ENCODE measurements around the gene C1QTNF9B. TPM values are rescaled to one million over a fixed set of nuclear protein-coding genes. Genes with fewer than 3 reads are reported as not detected.
"Not testable (repeated sequence)": the region's sequence is repeated elsewhere in the genome, so short reads cannot be mapped to it uniquely, and the experiment has no call there.

The C1QTNF9B gene
- total RNA-seq, 1 donor from 2014 or later: not detected

DNA sequence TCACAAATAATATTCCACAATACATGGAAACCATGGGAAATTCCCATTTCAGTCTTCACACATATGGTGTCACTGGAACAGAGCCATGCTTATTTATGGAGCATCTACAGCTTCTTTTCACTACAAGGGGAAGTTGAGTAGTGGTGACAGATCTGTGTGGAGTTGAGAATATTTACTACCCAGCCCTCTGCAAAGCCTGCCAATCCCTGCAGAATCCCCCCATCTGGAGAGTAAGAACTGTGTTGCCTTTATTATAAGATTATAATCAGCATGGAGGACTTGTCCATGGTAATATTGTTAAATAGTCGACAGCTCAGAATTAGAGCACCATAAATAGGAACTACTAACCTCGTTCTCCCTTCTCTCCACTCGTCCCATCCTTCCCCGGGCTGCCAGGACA lies 3.5 kb downstream of the C1QTNF9B start:
- not testable (repeated sequence) for DNase-seq

DNA sequence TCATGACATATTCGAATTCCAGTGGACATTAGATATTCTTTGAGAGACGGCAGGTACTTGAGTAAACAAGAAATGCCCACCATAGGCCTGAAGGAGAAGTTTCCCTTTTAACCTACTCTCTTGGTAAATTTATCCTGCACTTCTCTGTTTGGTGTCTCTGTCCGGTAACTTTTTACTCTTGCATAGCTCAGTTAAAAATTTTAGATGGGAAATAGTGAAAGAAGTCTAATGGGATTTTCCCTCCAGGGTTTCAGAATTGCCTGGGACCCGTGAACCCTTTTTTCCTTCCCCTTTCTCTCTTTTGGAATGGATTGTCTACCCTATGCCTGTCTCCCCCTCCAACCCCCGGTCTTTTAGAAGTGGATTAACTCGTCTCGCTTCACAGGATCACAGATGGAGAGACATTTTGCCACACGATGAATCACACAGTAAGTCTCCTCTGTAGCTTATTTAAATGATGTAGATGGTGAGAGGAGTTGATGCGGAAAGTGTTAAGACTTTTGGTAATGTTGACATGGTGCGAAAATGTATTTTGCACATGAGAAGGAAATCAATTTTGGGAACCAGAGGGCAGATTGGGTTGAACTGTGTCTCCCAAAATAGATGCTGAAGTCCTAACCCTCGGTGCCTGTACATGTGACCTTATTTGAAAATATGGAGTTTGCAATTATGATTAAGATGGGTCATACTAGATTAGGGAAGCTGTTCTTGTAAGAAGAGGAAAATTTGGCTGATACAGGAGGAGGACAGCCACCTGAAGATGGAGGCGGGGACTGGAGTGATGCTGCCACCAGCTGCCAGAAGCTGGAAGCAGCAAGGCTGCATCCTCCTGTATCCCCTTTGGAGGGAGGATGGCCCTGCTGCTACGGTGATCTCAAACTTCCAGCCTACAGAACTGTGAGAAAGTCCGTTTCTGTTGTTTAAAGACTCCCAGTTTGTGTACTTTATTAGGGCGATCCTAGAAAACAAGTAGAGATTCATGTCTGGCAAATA lies 7.4 kb downstream of the C1QTNF9B start:
- no peak for DNase-seq

DNA sequence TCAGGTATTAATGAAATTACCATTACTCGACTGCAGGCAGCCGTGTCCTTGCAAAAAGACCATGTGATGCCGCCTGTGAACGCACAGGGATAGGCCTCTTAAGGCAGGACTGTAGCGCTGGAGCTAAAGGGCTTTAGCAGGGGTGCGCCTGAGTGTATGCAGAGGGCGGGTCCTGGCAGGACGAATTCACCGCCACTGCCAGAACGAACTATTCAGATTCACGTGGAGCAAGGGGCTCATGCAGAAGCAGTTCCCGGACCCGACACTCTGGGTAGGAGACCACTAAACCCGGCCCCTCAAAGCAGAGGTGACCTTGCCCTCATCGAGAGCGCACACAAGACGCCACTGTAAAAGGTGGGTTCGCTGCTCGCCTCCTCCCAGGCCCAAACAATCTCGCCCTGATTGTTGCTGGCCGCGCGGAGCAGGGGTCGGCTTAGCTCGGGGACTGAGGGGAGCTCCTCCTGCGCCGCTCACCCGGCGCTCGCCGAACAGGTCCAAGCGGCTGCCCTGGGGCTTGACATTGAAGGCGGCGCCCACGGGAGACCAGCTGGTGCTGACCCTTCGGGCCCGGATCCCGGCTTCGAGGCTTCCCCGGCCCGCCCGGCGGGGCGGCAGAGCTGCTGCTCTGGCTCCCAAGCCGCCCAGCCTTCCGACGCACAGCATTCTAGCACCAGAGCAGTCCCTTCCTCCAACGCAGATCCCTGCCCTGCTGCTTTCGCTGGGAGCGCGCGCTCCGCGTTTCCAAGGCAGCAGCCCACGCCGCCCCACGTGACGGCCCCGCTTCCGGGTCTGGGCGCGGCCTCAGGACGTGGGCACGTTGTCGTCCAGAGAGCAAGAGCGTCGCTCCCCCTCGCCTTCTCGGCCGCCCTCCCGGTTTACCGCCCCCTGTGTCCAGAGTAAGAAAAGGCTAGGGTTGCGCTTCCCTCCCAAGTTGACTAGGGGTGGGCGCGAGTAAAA lies 8.4 kb downstream of the C1QTNF9B start, which contains the start of gene MIPEP:
Gene MIPEP (minus strand): TSS at position 743 of the 957 bp plus-strand sequence. CDS start 80 bp downstream, at position 663.
- peak; percentile 98 for DNase-seq

DNA sequence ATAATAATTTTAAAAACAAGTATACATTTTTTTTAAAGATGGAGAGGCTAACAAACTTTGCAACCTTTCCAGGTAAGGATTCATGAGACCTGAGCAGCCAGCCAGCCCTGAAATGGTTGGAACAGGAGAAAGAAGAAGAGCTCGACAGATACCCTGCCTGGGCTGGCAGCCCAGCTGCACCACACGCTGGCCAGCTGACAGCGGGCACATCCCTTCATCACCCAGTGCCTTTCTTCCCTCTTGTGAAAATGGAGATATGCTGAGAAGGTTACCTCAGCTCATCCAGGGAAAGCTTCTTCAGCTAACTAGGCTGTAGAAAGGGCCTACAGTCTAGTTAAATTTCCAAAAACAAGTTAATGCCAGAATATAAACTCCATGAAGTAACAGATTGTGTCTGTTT lies 12.9 kb downstream of the C1QTNF9B start:
- not testable (repeated sequence) for DNase-seq

DNA sequence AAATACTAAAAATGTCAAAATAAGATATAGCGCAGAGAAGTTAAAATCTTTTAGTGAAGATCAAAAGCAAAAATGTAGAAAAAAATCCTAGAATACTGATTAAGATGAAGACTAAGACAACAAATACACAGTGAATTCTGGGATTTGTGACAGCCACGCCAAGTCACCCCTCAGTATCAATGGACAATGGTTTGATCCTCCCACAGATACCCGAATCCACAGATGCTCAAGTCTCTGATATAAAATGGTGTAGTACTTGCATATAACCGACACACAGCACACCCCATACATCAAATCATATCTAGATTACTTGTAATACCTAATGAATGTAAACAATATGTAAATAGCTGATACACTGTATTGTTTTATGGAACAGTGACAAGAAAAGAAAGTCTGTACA lies 14.0 kb downstream of the C1QTNF9B start:
- no peak for DNase-seq

DNA sequence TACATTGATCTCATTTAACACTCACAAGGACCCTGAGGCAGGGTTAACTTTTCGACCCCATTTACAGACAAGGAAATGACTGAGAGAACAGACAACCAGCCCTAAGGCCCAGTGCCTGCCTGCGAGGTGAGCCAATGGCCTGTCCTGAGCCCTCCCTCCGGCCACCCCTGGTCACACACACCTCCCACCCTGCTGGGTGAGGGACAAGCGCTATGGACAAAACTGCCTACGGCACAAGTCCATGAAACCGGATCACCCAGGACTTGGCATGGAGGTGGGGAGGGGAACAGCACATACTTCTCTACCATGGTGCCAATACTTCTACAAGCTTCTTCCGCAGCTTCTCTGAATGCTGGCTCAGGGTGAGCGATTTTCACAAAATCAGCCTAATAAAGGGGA lies 15.9 kb downstream of the C1QTNF9B start:
- not testable (repeated sequence) for DNase-seq

DNA sequence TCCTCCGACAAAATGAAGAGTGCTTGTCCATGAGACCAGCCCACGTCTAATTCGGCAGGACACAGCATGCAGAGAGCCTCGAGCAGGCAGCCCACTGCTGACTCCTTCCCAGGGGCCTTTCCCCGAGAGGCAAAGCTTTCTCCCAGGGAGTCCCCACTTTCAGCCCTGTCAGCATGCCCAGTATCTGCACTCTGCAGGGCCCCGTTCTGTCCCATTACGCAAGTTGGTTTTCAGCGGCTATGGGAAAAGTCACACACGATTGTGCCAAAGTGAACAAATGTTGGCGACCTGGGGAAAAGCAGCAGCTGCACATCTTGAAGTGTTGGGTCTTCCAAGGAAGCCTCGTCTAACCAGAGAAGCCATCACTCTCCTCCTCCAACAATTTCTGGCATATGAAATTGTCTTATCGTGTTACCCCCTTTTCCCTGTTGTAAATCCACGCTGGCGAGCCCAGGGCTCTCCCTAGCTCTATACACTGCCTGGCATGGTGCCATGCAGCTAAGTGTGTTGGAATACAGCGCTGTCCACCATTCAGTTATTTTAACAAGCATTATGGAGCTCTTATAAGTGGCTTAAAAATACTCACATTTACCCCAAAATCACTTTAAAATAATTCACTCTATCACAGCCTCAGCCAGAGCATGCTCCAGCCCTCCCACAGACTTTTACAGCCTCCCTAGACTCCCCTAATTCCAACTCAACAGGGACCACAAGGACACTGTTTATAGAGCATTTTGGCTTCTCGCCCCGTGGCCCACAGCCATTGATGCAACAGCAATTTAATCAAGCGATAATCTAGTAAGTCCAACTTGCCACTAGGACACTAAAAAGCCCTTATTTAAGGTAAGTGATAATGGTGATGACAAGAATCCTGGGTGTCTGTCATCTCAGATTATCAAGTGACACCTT lies 16.6 kb downstream of the C1QTNF9B start:
- not testable (repeated sequence) for DNase-seq

DNA sequence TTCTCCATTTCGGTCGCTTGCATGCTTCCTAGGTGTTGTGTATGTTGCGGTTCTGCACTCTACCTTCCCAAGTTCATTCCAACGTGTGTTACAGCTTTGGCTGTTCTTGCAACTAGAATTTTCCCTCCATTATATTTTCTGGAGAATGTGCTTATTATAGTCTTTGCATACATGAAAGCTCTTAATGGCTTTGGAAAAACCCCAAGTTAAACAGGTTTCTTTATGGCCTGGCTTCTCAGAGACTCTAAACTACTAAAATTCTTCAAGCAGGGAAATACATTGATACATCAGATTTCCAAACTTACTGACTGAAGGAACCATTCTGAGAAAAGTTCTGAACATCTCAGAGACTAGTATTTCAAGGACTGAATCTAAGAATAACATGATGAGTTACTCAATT lies 20.0 kb downstream of the C1QTNF9B start:
- DNase-seq: no peak

DNA sequence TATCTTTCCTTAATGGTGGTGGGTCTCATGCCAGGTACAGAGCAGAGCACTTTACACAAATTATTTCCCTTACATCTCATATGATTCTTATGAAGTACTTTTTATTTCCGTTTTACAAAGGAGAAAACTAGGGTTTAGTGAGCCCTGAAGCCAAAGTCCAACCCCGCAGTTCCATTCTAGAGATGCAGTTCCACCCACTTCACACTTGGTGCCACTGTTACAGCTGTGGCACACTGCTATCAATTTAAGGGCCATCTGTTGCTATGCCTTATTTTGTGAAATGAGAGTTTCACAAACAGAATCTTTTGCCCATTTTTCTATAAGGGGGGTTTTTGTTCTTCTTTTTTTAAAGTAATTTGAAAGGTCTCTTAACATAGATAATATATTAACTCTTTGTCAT lies 21.0 kb downstream of the C1QTNF9B start:
- peak; percentile 37 for DNase-seq

DNA sequence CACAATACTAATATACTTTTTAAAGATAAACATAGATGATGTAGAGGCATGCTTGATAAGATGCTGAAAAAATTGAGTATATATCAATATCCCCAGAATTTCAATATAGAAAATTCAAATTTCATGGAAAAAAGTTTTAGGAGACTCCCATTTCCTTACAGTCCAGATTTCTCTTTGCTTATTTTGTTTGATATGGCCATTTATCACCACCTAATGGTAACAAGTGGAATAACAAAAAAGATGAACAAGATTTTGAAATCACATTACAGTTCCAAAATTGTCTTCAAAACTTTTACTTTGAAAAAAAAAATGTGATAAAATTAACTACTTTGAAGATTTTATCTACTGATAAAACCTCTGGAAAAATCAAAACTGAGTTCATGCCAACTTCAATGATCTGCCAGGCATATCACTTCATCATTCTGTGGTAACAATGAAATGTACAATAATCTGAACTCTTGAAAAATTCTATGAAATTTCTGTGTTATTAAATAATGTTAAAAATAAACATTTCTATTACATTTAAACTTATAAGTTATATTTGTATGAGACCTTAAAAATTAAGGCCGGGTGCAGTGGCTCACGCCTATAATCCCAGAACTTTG lies 25.6 kb downstream of the C1QTNF9B start:
- peak; percentile 52 for DNase-seq

DNA sequence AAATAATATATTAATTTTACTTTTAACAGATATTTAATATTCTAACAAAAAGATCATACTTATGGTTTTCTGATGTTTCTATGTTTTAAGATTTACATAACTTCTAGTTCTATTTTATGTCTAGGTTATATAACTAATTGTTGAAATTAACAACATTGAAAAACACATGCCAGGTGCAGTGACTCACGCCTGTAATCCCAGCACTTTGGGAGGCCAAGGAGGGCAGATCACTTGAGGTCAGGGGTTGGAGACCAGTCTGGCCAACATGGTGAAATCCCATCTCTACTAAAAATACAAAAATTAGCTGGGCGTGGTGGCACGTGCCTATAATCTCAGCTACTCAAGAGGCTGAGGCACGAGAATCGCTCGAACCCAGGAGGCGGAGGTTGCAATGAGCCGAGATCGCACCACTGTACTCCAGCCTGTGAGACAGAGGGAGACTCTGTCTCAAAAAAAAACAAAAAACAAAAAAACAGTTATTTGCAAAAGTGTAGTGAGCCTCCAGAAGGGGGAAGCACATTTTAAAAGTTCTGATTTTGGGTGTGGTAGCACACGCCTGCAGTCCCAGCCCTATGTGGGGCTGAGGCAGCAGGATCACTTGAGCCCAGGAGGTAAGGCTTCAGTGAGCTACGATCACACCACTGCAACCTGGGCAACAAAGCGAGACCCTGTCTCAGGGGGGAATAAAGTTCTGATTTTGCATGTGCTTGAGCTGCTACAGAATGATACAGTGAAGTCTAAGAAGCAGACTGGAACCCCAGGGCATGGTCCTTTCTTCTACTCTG lies 26.8 kb downstream of the C1QTNF9B start:
- no peak for DNase-seq

DNA sequence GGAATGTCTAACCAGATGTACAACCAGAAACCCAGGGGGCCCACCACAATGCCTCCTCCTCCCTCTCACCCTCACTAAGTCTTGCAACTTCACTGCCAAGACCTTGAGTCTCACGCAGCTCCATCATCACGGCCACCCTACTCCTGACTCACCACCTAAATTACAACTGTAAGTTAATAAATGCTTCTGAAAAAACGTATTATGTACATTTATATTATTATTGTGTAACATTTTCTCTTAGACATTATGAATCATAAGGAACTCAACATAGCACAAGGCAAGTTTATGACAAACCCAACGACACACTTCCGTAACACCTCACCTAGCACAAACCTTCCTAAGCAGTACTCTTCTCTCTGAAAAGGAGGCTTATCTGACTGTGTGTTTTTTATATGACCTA lies 28.8 kb downstream of the C1QTNF9B start:
- no peak for DNase-seq

DNA sequence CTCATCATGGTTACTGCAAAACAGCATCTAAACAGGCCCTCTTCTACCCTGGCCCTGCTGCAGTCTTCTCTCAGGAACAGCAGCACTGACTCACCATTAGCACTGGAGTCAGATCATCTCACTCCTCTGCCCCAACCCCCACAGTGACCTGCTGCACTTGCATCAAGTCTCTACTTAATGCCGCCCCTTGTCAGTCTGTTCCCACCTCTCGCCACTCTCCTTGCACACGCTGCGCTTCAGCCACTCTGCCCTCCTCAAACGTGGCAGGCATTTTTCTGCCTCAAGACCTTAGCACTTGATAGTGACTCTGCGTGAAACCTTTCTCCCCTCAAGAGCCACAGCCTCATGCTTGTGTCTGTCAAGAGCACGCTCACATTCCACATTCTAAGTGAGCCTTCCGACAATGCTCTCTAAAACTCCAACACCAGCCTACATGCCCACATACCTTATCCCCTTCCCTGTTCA lies 30.2 kb downstream of the C1QTNF9B start:
- DNase-seq: peak; percentile 56

DNA sequence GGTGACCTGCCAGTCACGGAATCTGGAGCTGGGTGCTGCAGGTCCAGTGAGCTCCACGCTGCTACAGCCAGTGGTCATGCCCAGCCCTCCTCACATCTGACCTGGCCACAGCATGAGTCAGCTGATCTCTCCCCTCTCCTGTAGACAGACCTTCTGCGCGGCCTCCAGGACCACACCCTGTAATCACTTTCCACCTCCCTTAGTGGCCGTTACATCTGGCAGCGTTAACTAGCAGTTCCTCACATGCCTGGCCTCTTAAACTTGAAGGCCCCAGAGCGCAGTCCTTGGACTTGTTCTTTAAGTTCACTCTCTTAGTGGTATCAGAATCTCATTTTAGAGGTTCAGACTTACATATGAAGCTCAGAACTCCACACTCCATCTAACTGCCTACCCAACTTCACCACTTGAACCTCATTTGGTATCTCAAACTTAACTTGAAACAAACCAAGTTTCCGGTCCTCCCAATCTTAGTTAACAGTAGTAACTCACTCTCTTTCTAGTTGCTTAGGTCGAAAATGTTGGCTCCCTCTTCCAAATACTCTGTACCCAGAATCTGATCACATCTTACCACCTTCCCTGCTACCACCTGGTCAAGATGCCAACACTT lies 30.8 kb downstream of the C1QTNF9B start:
- DNase-seq: no peak

DNA sequence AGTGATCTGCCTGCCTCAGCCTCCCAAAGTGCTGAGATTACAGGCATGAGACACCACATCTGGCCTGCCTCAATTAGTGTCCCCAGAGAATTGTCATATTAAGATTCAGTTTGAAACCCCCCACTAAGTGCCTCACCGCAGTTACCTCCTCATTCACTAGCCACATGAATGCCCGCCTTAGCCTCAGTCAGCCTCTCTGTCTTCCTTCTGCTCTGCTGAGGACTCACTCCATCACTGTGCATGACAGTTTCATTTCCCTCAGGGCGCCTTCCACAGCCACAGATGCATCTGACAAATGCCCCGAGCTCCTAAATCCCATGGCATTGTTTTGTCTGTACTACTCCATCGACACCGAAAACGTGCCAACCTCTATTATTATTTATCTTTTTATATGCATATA lies 31.4 kb downstream of the C1QTNF9B start:
- no peak for DNase-seq

DNA sequence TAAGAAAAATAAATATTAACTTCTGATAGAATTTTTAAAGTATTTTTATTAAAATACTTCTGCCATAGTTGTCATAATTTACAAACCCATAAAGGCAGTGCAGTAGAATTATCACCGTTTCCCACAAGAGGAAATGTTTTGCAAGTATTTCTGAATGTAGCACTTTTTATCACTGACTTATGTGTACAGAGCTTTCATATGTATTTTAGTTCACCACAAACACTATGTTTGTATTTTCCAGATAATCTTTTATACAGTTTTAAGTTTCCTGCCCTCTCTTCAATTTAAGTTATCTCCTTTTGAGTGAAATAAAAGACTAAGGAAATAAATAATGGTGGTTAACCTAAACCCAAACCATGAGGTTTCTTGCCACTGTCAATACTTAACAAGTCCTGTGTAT lies 32.3 kb downstream of the C1QTNF9B start:
- no peak for DNase-seq

DNA sequence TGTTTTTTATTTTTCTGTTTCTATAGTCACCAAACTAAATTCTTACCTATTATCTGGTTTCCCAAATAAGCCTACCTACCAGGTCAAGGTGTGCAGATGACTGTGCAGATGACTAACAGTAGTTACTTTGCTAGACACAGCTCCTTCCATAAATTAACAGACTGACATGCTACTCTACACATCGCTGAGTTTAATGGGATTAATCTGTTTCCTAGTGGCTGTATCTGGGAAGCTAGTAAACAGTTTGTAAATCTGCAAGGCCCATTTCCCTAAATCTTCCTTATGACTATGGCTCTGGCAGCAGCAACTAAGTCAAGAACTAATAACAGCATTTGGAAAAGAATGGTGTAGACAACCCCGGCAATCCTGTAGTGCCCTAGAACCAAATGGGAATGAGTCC lies 36.0 kb downstream of the C1QTNF9B start:
- DNase-seq: no peak

DNA sequence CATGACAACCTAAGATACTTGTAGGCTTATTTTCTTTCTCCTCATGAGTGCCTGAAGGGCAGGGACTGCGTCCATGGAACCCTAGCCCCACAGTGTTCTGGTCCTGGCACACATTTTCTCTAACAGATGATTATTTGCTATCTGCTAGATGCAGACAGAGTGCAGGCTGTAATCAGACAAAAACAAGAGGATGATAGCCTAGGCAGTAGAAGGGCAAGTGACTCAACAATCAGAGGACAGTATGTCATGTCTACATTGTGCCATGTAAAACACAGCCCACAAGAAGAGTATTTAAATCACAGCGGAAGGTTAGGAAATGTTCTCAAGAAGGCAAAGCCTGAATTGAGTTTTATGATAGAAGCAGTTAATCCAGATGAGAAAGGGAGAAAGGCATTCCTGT lies 37.4 kb downstream of the C1QTNF9B start:
- DNase-seq: no peak

DNA sequence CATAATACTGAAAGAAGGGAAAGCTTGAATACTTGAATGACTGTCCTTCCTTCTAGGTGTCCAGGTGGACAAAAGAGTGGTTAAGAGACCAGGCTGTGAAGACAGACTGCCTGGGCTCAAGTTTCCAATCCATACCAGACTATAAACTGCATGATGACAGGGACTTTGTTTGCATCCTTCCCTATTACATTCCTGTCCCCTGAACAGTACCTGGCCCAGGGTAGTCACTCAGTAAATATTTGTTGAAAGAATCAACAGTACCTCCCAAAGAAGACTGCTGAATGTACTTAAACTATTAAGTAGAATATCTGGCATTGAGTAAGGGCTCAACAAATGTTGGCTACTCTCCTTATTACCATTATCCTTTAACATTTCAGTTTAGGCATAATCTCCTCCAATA lies 37.8 kb downstream of the C1QTNF9B start:
- DNase-seq: no peak

DNA sequence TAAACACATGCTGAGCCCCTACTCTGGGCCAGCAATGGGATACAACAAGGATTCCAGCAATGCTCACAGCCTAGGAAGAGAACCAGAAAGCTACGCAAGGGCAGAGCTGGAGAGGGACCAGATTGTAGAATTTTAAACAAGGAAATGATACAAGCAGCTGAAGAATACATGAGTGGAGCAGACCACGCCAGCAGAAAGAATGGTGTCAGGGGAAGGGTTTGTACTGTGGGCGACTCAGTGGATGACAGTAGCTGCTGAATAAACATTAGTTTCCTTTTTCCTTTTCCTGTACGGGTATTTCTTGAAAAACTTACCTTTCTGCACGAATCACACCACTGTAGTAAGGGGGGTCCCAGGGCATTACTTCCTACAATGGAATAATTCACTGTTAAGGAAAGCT lies 38.8 kb downstream of the C1QTNF9B start:
- DNase-seq: peak; percentile 68

Measured in dermis blood vessel endothelial cell (primary cell).